GM19193 (cell line): Measurements from ENCODE around the gene SLC52A3.

ENCODE experiments used
- POLR2A ChIP-seq: IDR thresholded peaks from 4 replicates; pipeline ENCODE4 v1.6.1; 2011; ENCODE audit not compliant: insufficient read depth, insufficient read length; ENCODE audit errors: extremely low read depth

The SLC52A3 gene

GRCh38 chr20:745683-746301 is 22.5 kb downstream of the SLC52A3 start:
- no peak for TF ChIP-seq POLR2A

GRCh38 chr20:742156-742555 is 26.1 kb downstream of the SLC52A3 start:
- no peak for TF ChIP-seq POLR2A

- TF ChIP-seq POLR2A = no peak
Measured at GRCh38 chr20:741620-742019, 26.7 kb downstream of the SLC52A3 start.

GRCh38 chr20:740162-740561 is 28.1 kb downstream of the SLC52A3 start:
- TF ChIP-seq POLR2A = no peak

GRCh38 chr20:739736-740135 is 28.6 kb downstream of the SLC52A3 start:
- no peak for TF ChIP-seq POLR2A

- TF ChIP-seq POLR2A = no peak
Measured at GRCh38 chr20:733861-734260, 34.4 kb downstream of the SLC52A3 start.

GRCh38 chr20:732727-733126 is 35.6 kb downstream of the SLC52A3 start:
- TF ChIP-seq POLR2A = no peak

GRCh38 chr20:731891-732560 is 36.3 kb downstream of the SLC52A3 start:
- no peak for TF ChIP-seq POLR2A

GRCh38 chr20:730005-730404 is 38.3 kb downstream of the SLC52A3 start:
- no peak for TF ChIP-seq POLR2A

- no peak for TF ChIP-seq POLR2A
Measured at GRCh38 chr20:728256-728944, 39.9 kb downstream of the SLC52A3 start.

GRCh38 chr20:726160-726559 is 42.1 kb downstream of the SLC52A3 start:
- TF ChIP-seq POLR2A = no peak

- no peak for TF ChIP-seq POLR2A
Measured at GRCh38 chr20:725491-725890, 42.8 kb downstream of the SLC52A3 start.

GRCh38 chr20:723756-724155 is 44.5 kb downstream of the SLC52A3 start:
- TF ChIP-seq POLR2A = no peak

GRCh38 chr20:722822-723644 is 45.3 kb downstream of the SLC52A3 start:
- no peak for TF ChIP-seq POLR2A

- no peak for TF ChIP-seq POLR2A
Measured at GRCh38 chr20:721876-722275, 46.4 kb downstream of the SLC52A3 start.
